ENCODE data around the gene PCDH9.

PCDH9 gene

GRCh38 chr13:66475061-66475460 is 755.1 kb downstream of the PCDH9 start:
- DNase-seq (ENCODE audit: low spot score) (no peak), ATAC-seq (ENCODE audit: low read depth) (no peak)
- no peak overlapping the region for H3K27ac ChIP-seq (ENCODE audit: poor library complexity, severe bottlenecking)
- no peaks in the 10 kb centered on the region for H3K4me1 ChIP-seq (ENCODE audit: insufficient read depth, poor library complexity, severe bottlenecking)
- H3K27me3 ChIP-seq (ENCODE audit: insufficient read depth, poor library complexity, severe bottlenecking), result no peaks in the 10 kb centered on the region
- no peak for TF ChIP-seq CTCF (IDR thresholded peaks at IDR 0.05; ENCODE audit: poor library complexity, severe bottlenecking)
- no peaks in the 10 kb centered on the region for H3K9me3 ChIP-seq (ENCODE audit: severe bottlenecking)
- H3K4me3 ChIP-seq (ENCODE audit: severe bottlenecking), result no peak overlapping the region
- H3K36me3 ChIP-seq (ENCODE audit: low read depth), result no peaks in the 10 kb centered on the region

GRCh38 chr13:66469745-66470144 is 760.4 kb downstream of the PCDH9 start:
- no peak overlapping the region for H3K4me3 ChIP-seq (ENCODE audit: severe bottlenecking)
- no peaks in the 10 kb centered on the region for H3K27me3 ChIP-seq (ENCODE audit: insufficient read depth, poor library complexity, severe bottlenecking)
- no peak overlapping the region for H3K27ac ChIP-seq (ENCODE audit: poor library complexity, severe bottlenecking)
- ATAC-seq (ENCODE audit: low read depth) (no peak), DNase-seq (ENCODE audit: low spot score) (no peak)
- H3K4me1 ChIP-seq (ENCODE audit: insufficient read depth, poor library complexity, severe bottlenecking), result no peaks in the 10 kb centered on the region
- TF ChIP-seq CTCF (IDR thresholded peaks at IDR 0.05; ENCODE audit: poor library complexity, severe bottlenecking), result no peak
- H3K36me3 ChIP-seq (ENCODE audit: low read depth), result no peaks in the 10 kb centered on the region
- H3K9me3 ChIP-seq (ENCODE audit: severe bottlenecking), result no peaks in the 10 kb centered on the region

- H3K27ac ChIP-seq (ENCODE audit: poor library complexity, severe bottlenecking), result no peak overlapping the region
- H3K4me1 ChIP-seq (ENCODE audit: insufficient read depth, poor library complexity, severe bottlenecking), result no peaks in the 10 kb centered on the region
- no peaks in the 10 kb centered on the region for H3K27me3 ChIP-seq (ENCODE audit: insufficient read depth, poor library complexity, severe bottlenecking)
- no peak for TF ChIP-seq CTCF (IDR thresholded peaks at IDR 0.05; ENCODE audit: poor library complexity, severe bottlenecking)
- ATAC-seq (ENCODE audit: low read depth) (no peak), DNase-seq (ENCODE audit: low spot score) (no peak)
- H3K36me3 ChIP-seq (ENCODE audit: low read depth), result no peaks in the 10 kb centered on the region
- no peaks in the 10 kb centered on the region for H3K9me3 ChIP-seq (ENCODE audit: severe bottlenecking)
- H3K4me3 ChIP-seq (ENCODE audit: severe bottlenecking), result no peak overlapping the region
Observed at GRCh38 chr13:66468656-66469055, 761.5 kb downstream of the PCDH9 start.

- no peak for TF ChIP-seq CTCF (IDR thresholded peaks at IDR 0.05; ENCODE audit: poor library complexity, severe bottlenecking)
- no peak for ATAC-seq (ENCODE audit: low read depth)
- Histone ChIP-seq H3K4me3 (ENCODE audit: severe bottlenecking) (no peak overlapping the region), H3K36me3 (ENCODE audit: low read depth) (no peaks in the 10 kb centered on the region), H3K9me3 (ENCODE audit: severe bottlenecking) (no peaks in the 10 kb centered on the region), H3K27ac (ENCODE audit: poor library complexity, severe bottlenecking) (no peak overlapping the region), H3K4me1 (ENCODE audit: insufficient read depth, poor library complexity, severe bottlenecking) (no peaks in the 10 kb centered on the region), H3K27me3 (ENCODE audit: insufficient read depth, poor library complexity, severe bottlenecking) (no peaks in the 10 kb centered on the region)
- DNase-seq (ENCODE audit: low spot score), result no peak
Observed at GRCh38 chr13:66462187-66462586, 767.9 kb downstream of the PCDH9 start.

GRCh38 chr13:66461021-66461420 is 769.1 kb downstream of the PCDH9 start:
- Histone ChIP-seq H3K4me1 (ENCODE audit: insufficient read depth, poor library complexity, severe bottlenecking) (no peaks in the 10 kb centered on the region), H3K9me3 (ENCODE audit: severe bottlenecking) (no peaks in the 10 kb centered on the region), H3K27me3 (ENCODE audit: insufficient read depth, poor library complexity, severe bottlenecking) (no peaks in the 10 kb centered on the region), H3K27ac (ENCODE audit: poor library complexity, severe bottlenecking) (no peak overlapping the region), H3K4me3 (ENCODE audit: severe bottlenecking) (no peak overlapping the region), H3K36me3 (ENCODE audit: low read depth) (no peaks in the 10 kb centered on the region)
- ATAC-seq (ENCODE audit: low read depth) (no peak), DNase-seq (ENCODE audit: low spot score) (no peak)
- no peak for TF ChIP-seq CTCF (IDR thresholded peaks at IDR 0.05; ENCODE audit: poor library complexity, severe bottlenecking)
